Measurements from ENCODE around the gene CBX4. TPM values are rescaled to one million over a fixed set of nuclear protein-coding genes. Genes with fewer than 3 reads are reported as not detected.

CBX4 gene
- total RNA-seq, 1 donor from 2014 or later, result 16.9 TPM

- peaks cover 10% of the 10 kb centered on the region for H3K4me1 Mint-ChIP-seq (ENCODE audit: low read depth, unreplicated experiment)
- H3K27me3 Mint-ChIP-seq (ENCODE audit: low read depth, unreplicated experiment), result peaks cover 43% of the 10 kb centered on the region
- Histone ChIP-seq H3K79me2 (ENCODE audit: insufficient read depth, low read length) (no peaks in the 10 kb centered on the region), H3K9me3 (ENCODE audit: insufficient read depth, low read depth, low read length) (no peaks in the 10 kb centered on the region), H3K27ac (ENCODE audit: low read depth, low read length) (no peak overlapping the region), H2AFZ (ENCODE audit: low read depth, low read length) (peak overlapping the region; percentile 25), H3K4me1 (ENCODE audit: insufficient read depth, low read length) (peaks cover 14% of the 10 kb centered on the region), H3K36me3 (ENCODE audit: insufficient read depth, low read length) (no peaks in the 10 kb centered on the region), H3K9ac (ENCODE audit: low read length) (no peak overlapping the region), H3K27me3 (ENCODE audit: insufficient read depth, low read length) (peaks cover 48% of the 10 kb centered on the region), H3K4me2 (ENCODE audit: low read length) (peak overlapping the region; percentile 66), H4K20me1 (ENCODE audit: insufficient read depth, low read length) (peaks cover 16% of the 10 kb centered on the region), H3K4me3 (ENCODE audit: insufficient read depth, low read depth, low read length) (no peak overlapping the region)
- DNase-seq (ENCODE audit: low read depth), result no peak
- no peak for FAIRE-seq
- H3K9me3 Mint-ChIP-seq (ENCODE audit: unreplicated experiment), result peaks cover 5% of the 10 kb centered on the region
- peak overlapping the region; percentile 42 for H3K4me3 Mint-ChIP-seq (ENCODE audit: unreplicated experiment)
- peaks cover 2% of the 10 kb centered on the region for H3K36me3 Mint-ChIP-seq (ENCODE audit: low read depth, unreplicated experiment)
- H3K27ac Mint-ChIP-seq (ENCODE audit: unreplicated experiment), result peak overlapping the region; percentile 41
- TF ChIP-seq CTCF (IDR thresholded peaks at IDR 0.05; ENCODE audit: insufficient read depth, low read depth, low read length) (no peak), EZH2 (IDR thresholded peaks at IDR 0.05; ENCODE audit: insufficient read depth, low read length) (no peak)
Measured at GRCh38 chr17:79788989-79789942, 50.0 kb downstream of the CBX4 start.

DNA sequence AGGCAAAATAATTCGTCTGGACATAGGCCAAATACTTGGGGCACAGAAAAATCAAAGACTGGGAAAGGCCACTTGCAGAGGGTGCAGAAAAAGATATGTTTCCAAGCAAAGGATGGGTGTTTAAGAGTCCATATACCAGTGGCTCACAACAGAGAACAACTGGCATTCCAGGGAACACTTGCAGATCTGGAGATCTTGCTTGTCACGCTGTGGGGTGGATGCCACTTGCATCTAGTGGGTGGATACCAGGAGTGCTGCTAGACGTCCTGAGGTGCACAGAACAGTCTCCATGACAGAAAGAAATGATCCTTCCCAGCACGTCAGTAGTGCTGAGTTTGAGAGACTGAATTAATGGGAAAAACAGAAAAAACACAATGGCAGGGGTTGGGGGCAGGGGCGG, 50.8 kb downstream of the CBX4 start:
- Histone ChIP-seq H3K4me2 (ENCODE audit: low read length) (no peak overlapping the region), H3K36me3 (ENCODE audit: insufficient read depth, low read length) (no peaks in the 10 kb centered on the region), H2AFZ (ENCODE audit: low read depth, low read length) (no peak overlapping the region), H3K27me3 (ENCODE audit: insufficient read depth, low read length) (peaks cover 48% of the 10 kb centered on the region), H3K27ac (ENCODE audit: low read depth, low read length) (no peak overlapping the region), H3K9ac (ENCODE audit: low read length) (no peak overlapping the region), H3K9me3 (ENCODE audit: insufficient read depth, low read depth, low read length) (no peaks in the 10 kb centered on the region), H3K79me2 (ENCODE audit: insufficient read depth, low read length) (no peaks in the 10 kb centered on the region), H4K20me1 (ENCODE audit: insufficient read depth, low read length) (peaks cover 13% of the 10 kb centered on the region), H3K4me1 (ENCODE audit: insufficient read depth, low read length) (peaks cover 10% of the 10 kb centered on the region), H3K4me3 (ENCODE audit: insufficient read depth, low read depth, low read length) (no peak overlapping the region)
- Mint-ChIP-seq H3K4me1 (ENCODE audit: low read depth, unreplicated experiment) (peaks cover 7% of the 10 kb centered on the region), H3K36me3 (ENCODE audit: low read depth, unreplicated experiment) (peaks cover 2% of the 10 kb centered on the region), H3K27me3 (ENCODE audit: low read depth, unreplicated experiment) (peaks cover 43% of the 10 kb centered on the region), H3K4me3 (ENCODE audit: unreplicated experiment) (peak overlapping the region; percentile 42), H3K9me3 (ENCODE audit: unreplicated experiment) (peaks cover 3% of the 10 kb centered on the region), H3K27ac (ENCODE audit: unreplicated experiment) (no peak overlapping the region)
- DNase-seq (ENCODE audit: low read depth), result no peak
- FAIRE-seq, result no peak
- TF ChIP-seq CTCF (IDR thresholded peaks at IDR 0.05; ENCODE audit: insufficient read depth, low read depth, low read length), result no peak
- no peak for TF ChIP-seq EZH2 (IDR thresholded peaks at IDR 0.05; ENCODE audit: insufficient read depth, low read length)
